Panc1 (cell line): ENCODE data around the gene TMEM192.

Source experiments
- CTCF ChIP-seq: fragments of 450-650 bp; IDR thresholded peaks from 2 replicates; pipeline ENCODE4 v1.5.1; 2017; ENCODE audit warnings: mild to moderate bottlenecking
- REST ChIP-seq, 2 experiments: IDR thresholded peaks; 2 replicates each; pipeline ENCODE4 v1.6.1; 2011 to 2012; ENCODE audit warnings: low read depth in 2 of 2, control low read depth in 1 of 2, low read length in 1 of 2, mild to moderate bottlenecking in 1 of 2, moderate library complexity in 1 of 2; ENCODE audit not compliant: insufficient read depth in 1 of 2
- SIN3A ChIP-seq: IDR thresholded peaks from 2 replicates; pipeline ENCODE4 v1.6.1; 2012; ENCODE audit warnings: low read depth, mild to moderate bottlenecking, low read length, moderate library complexity, borderline replicate concordance; ENCODE audit not compliant: insufficient read depth
- TCF7L2 ChIP-seq: IDR thresholded peaks from 2 replicates; pipeline ENCODE4 v1.6.1; 2011; ENCODE audit warnings: mild to moderate bottlenecking, low read depth, low read length, inconsistent platforms

- no peak for TF ChIP-seq REST (IDR thresholded peaks at IDR 0.05; ENCODE audit: insufficient read depth in 1 of 2, low read depth in 2 of 2, low read length in 1 of 2)
- TF ChIP-seq CTCF, result no peak
- TF ChIP-seq SIN3A, result no peak
- no peak for TF ChIP-seq TCF7L2
These were observed 11.0 kb downstream of the TMEM192 start for GRCh38 chr4:165101641-165102040.
